K562 (cell line): ENCODE measurements around the gene MBNL1. TPM values are rescaled to one million over a fixed set of nuclear protein-coding genes. Genes with fewer than 3 reads are reported as not detected.

ENCODE experiments used
- CUX1 ChIP-seq: fragments of 200-800 bp; sonication (Bioruptor generic); IDR thresholded peaks from 2 replicates; pipeline ENCODE4 v1.6.1; 2016; ENCODE audit warnings: missing genetic modification characterization, missing compliant biosample characterization
- DNMT1 ChIP-seq: fragments of 450-650 bp; IDR thresholded peaks from 2 replicates; pipeline ENCODE4 v1.6.1; 2016; ENCODE audit warnings: antibody characterized with exemption, mild to moderate bottlenecking
- ESRRB ChIP-seq: fragments of 250-450 bp; sonication (Bioruptor Pico); IDR thresholded peaks from 2 replicates; pipeline ENCODE4 v1.5.0; 2020; ENCODE audit warnings: mild to moderate bottlenecking, moderate library complexity, borderline replicate concordance
- GABPA ChIP-seq: fragments of 200-800 bp; sonication (Bioruptor generic); conservative IDR thresholded peaks from 2 replicates; pipeline ENCODE4 v1.6.1; 2016; ENCODE audit warnings: low read depth, missing genetic modification characterization, missing compliant biosample characterization
- NCOA6 ChIP-seq: fragments of 450-650 bp; IDR thresholded peaks from 2 replicates; pipeline ENCODE4 v1.6.1; 2017; ENCODE audit warnings: mild to moderate bottlenecking
- NR2F6 ChIP-seq: fragments of 450-650 bp; formaldehyde crosslinking; IDR thresholded peaks from 2 replicates; pipeline ENCODE4 v1.4.0; 2020; ENCODE audit warnings: mild to moderate bottlenecking
- RFX7 ChIP-seq: fragments of 250-450 bp; sonication (Bioruptor Pico); IDR thresholded peaks from 2 replicates; pipeline ENCODE4 v1.5.1; 2021; ENCODE audit warnings: mild to moderate bottlenecking
- SAP30 ChIP-seq: fragments of 200-600 bp; sonication (generic); IDR thresholded peaks from 2 replicates; pipeline ENCODE4 v1.6.1; 2012; ENCODE audit warnings: borderline replicate concordance, low read depth, mild to moderate bottlenecking, moderate library complexity, low read length, control low read depth, inconsistent platforms; ENCODE audit not compliant: insufficient read depth, poor library complexity, severe bottlenecking
- ZBTB11 ChIP-seq, 3 experiments: fragments of 200-800 bp in 1 of 3; fragments of 250-450 bp in 1 of 3; fragments of 450-650 bp in 1 of 3; sonication (Bioruptor Pico) in 1 of 3; sonication (Bioruptor generic) in 1 of 3; formaldehyde crosslinking in 1 of 3; IDR thresholded peaks; 2 replicates each; pipeline versions ENCODE4 v1.6.1 to v1.8.0; 2016 to 2022; ENCODE audit warnings: mild to moderate bottlenecking in 2 of 3, missing genetic modification characterization in 2 of 3, missing compliant biosample characterization in 1 of 3, moderate library complexity in 1 of 3
- ZNF143 ChIP-seq: sonication (generic); formaldehyde crosslinking; IDR thresholded peaks from 2 replicates; pipeline ENCODE4 v1.9.0; 2022; ENCODE audit warnings: mild to moderate bottlenecking, missing genetic modification reagents
- ZNF175 ChIP-seq: fragments of 200-800 bp; sonication (Bioruptor generic); IDR thresholded peaks from 2 replicates; pipeline ENCODE4 v1.6.1; 2016; ENCODE audit warnings: low read depth, mild to moderate bottlenecking, missing genetic modification characterization, missing compliant biosample characterization
- ZNF23 ChIP-seq: fragments of 250-450 bp; sonication (Bioruptor Pico); IDR thresholded peaks from 2 replicates; pipeline ENCODE4 v1.4.0; 2020; ENCODE audit warnings: mild to moderate bottlenecking
- ZNF449 ChIP-seq: fragments of 250-450 bp; sonication (Bioruptor Pico); IDR thresholded peaks from 2 replicates; pipeline ENCODE4 v1.8.0; 2022; ENCODE audit warnings: moderate library complexity, mild to moderate bottlenecking, inconsistent platforms
- polyA plus RNA-seq, 8 experiments: library from polyadenylated mRNA; depleted of rRNA in 4 of 8; stranded (reverse) in 5 of 8; unstranded in 3 of 8; fragments of >200 nt; fragmentation: Nextera tagmentation in 2 of 8; fragmentation: Illumina TruSeq in 1 of 8; extraction: Ambion mirVana in 2 of 8; extraction: Trizol in 1 of 8; gene quantifications; 2 replicates each; pipeline versions ENCODE4 v1.2.1 to v1.2.3, GENCODE V29; 2011 to 2014; ENCODE audit warnings: inconsistent platforms in 1 of 8, missing spikeins in 1 of 8
- total RNA-seq, 7 experiments: library from RNA; depleted of rRNA in 6 of 7; stranded (reverse); fragments of >200 nt in 6 of 7; fragmentation: Illumina TruSeq in 2 of 7; extraction: Trizol in 2 of 7; gene quantifications; 2 replicates each; pipeline versions ENCODE4 v1.2.1 to v1.2.3, GENCODE V29; 2011 to 2021; ENCODE audit warnings: low replicate concordance in 1 of 7

The MBNL1 gene
- total and polyA plus RNA-seq, 9 of the 15 experiments (the other 6 are each of a cell fraction or from before 2014, with no cell fraction given) = 70.3 to 243 (median 220) TPM

- TF ChIP-seq ESRRB (CRISPR knock-in tag) (no peak), NR2F6 (CRISPR knock-in tag) (no peak), ZNF175 (CRISPR knock-in tag) (no peak), GABPA (tag) (no peak), ZNF449 (CRISPR knock-in tag) (no peak), CUX1 (no peak), SAP30 (no peak), DNMT1 (no peak), NCOA6 (no peak), ZBTB11 (CRISPR knock-in tag; IDR thresholded peaks at IDR 0.05) (no peak), ZNF23 (no peak), ZNF143 (CRISPR knock-in tag) (no peak), RFX7 (CRISPR knock-in tag) (no peak)
Measured at GRCh38 chr3:152263711-152264110, 5.0 kb upstream of the MBNL1 start (continued).
